ENCODE results near the gene ZNF474.

The ZNF474 gene

GRCh38 chr5:122154910-122155309 is 25.6 kb downstream of the ZNF474 start:
- no peak for DNase-seq

GRCh38 chr5:122155546-122155945 is 26.2 kb downstream of the ZNF474 start:
- DNase-seq, result no peak

DNA sequence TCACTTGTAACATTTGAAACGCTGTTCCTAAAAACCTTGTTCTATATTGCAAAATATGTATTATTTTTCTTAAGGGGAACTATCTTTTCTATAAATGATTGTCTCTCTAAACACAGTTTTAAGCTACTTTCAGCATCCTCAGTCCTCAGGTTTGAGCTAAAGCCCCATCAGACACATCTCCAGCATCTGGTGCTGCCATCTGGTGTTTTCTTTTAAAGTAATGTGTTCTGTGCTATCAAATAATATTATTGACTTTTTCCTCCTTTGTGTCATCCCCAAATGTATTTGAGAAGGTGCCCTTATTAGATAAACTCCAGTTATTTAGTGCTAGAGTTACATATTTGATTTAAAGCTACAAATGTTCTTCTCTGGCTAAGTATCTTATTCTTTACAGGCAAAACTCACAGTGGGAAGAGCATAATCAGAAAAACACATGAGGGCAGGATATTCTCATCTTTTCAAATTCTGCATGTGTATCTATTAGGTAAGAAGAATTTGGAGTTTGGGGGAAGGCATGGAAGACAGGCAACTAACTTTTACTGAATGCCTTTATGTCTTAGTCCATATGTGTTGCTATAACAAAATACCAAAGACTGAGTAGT is 27.5 kb downstream of the ZNF474 start:
- no peak for DNase-seq

- DNase-seq, result no peak
Observed at GRCh38 chr5:122162100-122162638, 32.8 kb downstream of the ZNF474 start.

GRCh38 chr5:122163121-122164069 is 34.0 kb downstream of the ZNF474 start:
- no peak for DNase-seq

DNA sequence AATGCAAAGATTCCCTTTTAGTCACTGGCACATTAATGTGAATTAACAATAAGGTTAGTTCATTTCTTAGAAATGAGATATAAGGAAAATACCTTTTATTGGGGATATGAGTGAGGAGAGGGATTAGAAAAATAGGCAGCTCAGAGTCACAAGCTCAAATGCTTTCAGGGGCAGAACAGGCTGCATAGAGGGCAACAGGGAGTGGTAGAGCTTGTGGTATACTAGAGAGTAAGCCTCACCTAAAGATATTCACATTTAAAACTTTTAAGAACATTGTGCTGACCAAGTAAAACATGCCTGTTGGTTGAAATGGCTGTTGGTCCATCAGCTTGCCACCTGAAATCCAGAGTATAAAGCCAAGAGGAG is 34.7 kb downstream of the ZNF474 start:
- no peak for DNase-seq

DNA sequence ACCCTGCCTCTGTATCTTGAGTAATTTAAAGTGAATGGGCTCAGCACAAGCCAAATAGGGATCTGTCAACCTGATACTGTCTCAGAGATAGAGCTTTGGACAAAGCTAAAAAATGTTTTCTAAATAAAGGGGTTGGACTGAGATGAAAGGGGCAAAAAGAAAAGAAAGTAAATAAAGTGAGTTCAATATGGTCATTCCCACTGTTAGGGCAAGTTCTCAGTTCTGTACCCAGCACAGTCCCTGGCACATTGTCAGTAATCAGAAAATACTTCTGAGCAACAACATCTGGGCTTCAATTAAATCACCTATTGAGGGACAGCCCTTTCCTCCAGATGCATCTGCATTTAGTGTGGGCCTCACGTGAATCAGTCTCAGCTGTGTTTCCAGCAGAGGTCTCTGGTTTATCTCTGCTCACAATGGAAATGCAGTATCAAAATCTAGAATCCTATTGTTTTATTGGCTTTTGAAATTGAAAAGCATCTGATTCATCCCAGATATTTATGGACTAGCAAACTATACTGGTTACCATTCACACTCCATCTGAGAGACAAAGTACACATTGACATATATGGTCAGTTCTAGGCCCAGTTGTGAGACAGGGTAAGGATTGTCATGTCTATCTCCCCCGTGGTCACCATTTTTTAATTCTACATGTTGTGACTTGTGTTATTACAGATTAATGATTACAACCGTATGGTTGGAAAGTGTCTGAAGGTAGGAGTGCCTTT is 35.6 kb downstream of the ZNF474 start:
- no peak for DNase-seq

DNA sequence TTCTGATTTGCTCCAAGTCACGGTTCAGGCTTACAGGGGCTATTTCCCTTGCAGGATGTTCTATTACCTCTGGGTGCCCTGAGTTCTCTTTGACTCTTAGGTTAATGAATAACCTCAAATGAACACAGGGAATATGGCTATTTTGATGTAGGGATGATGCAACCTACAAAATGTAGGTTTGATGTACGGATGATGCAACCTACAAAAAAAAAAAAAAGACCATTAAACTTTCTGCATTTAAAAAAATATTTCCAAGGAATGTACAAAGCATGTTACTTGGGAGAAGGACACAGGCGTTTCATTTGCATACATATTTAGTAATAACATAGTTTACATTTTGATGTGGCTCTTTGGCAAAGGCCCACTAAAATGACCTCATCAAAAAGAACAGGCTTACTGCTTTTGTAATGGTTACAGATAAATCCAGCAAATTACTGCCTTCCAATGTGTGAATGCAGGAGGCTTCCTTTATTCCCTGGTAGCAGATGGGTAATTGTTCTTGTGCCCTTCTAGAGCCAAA is 36.3 kb downstream of the ZNF474 start:
- DNase-seq, result no peak

- no peak for DNase-seq
Observed at GRCh38 chr5:122169350-122170103, 40.2 kb downstream of the ZNF474 start.

- no peak for DNase-seq
Observed at GRCh38 chr5:122170620-122171019, 41.3 kb downstream of the ZNF474 start.

DNA sequence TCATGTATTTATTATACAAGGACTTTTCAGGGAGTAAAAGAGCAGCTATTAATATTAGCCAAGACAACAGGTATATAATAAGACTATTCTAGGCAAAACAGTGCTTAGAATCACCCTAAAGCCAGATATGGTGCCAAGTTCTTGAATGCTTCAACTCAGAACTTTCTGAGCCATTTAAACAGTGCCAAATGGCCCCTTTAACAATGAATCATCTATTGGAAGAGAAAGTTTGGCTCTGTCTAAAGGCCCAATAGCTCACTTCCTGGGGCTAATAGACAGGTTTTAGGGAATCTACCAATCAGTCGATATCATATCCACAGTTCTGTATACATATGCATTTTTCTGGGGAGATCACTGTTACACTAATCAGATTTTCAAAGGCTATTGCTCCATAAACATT is 42.9 kb downstream of the ZNF474 start:
- no peak for DNase-seq

DNA sequence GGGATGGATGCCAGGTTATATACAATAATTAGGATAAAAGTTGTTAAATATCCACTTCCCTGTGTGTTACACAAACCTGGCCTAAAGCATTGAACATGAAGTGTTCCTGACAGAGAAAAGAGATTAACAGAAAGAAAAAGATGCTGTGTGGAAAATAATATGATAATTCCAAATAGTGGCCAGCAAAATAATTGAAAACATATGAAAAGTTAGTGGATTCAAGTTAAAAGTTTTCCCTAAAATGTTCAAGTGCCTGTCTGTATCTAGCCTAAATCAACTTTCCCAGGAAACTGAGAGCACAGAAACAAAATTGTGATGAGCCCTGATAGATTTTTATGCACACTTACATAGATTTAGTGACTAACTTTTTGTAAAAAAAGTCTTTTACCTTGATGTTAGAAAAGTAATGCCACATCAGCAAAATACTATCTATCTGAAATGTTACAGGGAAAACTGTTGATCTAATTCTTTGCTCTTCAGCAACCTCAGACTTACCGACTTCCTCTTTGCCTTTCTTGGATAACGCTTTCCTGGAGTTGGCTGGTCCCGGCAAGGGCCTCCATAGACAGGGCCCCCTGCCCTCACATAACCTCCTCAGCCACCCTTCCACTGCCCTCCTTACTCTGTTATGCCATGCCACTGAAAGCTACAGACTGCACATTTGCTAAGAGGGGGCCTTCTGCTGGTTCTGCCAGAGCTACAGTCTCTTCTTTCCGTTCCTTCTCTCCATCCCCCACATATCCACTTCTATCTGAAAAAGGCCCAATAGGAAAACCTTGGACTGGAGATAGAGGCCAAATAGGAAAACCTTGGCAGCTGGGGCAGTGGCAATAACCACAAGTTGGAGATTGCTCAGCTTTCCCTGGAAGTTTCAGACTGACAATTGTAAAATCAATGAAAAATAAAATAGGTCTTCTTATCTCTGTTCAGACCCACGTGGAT is 44.4 kb downstream of the ZNF474 start:
- DNase-seq, result no peak

- DNase-seq, result no peak
Observed at GRCh38 chr5:122175091-122175490, 45.7 kb downstream of the ZNF474 start.

GRCh38 chr5:122175852-122176251 is 46.5 kb downstream of the ZNF474 start:
- no peak for DNase-seq

DNA sequence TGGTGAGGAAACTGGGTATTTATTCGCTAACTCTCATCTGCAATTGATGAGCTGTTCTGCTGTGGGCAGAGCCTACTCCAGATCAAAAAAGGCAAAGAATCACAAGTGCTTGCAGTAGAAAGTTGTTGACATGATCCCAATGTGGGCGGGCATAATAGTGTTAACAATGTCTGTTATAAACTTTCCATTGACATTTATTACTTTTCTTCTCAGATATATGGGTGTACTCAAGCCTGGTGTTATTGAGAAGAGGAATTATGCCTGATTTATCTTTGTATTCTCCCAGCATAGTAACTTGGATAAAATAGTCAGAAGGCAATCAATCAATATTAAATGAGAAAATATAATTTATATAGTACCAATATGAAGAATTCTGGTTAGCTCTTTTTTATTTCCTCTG is 47.8 kb downstream of the ZNF474 start:
- DNase-seq, result no peak

DNA sequence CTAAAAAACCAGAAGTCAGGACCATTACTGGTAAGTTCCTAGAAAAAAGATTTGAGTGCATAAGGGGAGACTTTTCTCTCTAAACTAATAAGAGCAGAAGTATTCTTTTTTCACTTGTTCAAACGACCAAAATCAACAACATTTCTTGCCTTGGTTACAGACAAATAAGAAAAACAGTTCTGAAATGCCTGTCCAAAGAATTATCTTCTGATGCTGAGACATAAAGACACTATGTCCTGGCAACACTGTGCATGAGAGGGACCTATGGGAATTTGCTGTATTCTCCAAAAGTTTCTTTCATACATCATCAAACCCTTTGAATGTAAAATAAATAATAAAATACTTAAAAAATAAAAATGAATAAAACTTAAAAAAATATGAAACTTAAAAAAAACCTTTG is 50.4 kb downstream of the ZNF474 start:
- DNase-seq, result no peak

DNA sequence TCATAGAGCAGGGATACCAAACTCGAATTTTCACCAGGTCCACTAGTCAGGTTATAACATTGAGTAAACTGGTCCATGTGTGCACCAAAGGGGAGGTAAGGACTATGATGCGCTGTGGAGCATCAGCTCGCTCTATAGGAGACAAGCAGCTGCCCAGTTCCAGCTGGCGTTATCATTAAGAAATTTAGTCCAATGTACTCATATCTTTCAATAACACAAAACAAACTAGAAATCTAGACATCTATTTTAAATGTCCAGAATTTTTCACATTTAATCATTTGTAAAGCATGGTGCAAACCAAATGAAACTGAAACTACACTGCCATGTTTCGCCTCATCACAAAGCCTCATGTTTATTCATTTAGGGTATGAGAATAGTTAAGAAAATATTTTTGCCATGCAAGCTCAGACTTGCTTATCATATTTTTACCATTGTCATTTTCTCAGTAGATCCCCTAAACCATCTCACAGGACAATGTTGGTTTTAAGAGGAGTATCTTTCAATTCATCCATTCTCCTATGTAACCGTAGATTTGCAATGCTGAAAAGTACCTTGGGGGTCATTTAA is 50.9 kb downstream of the ZNF474 start:
- DNase-seq, result no peak

DNA sequence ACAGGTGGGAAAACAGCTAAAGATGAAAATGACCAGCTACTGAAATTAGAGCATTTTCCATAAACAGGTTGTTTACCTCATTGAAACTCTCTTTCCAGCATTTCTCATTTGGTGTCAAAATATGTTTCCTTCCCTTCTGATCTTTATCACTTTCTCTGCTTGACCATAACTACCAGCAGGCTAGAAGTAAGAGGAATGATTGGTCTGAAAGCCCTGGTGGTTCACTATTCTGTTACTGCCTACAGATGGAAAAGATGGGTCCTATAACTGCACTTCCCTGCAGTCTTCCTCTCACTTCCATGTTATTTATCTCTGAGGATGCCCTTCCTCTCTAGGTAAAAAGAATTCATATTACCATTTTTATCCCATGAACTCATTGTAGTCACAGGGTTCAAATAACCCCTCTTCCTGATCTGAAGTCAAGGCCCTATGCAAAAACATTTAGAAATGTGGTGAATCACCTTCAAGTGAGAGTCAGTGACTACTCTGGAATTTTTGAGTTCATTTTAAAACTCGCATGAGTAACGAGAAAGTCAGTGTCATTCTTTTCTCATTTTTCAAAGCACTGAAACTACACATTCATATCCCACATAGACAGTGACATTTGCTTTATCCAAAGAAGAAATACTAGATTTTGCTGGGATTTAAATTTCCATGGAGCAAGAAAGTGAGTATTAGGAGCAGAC is 51.7 kb downstream of the ZNF474 start:
- DNase-seq, result no peak

GRCh38 chr5:122181863-122182262 is 52.5 kb downstream of the ZNF474 start:
- DNase-seq, result no peak

DNA sequence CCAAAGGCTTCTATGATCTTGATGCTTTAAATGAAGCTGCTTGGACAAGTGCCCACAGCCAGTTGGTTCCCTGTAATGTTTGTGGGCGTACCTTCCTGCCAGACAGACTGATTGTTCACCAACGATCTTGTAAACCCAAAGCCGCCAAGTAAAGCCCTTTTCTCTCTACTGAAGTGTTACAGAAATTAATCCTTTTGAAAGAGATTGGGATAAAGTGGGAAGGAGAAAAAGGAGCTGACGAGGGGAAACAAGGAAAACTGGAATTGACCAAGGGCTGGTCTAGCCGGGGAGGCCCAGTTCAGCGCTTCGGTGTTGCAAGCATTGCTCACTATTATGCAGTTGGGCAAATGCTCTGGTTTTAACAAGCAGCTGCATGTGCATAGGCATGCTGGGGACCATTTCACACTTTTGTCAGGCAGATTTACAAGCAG is 53.2 kb downstream of the ZNF474 start:
- DNase-seq, result no peak

Measured in SHP77 treated with DMSO at 0.1 percent for 48 hours (cell line).